Stimulated activated CD8-positive, alpha-beta memory T cell treated with anti-CD3 and anti-CD28 coated beads, Interleukin-15, amount 100 ng/mL, for 48 hours (primary cell): ENCODE results near the gene SGK2.

ENCODE experiments used
- DNase-seq, 2 donors: peaks; one replicate each; pipeline ENCODE4 v3.0.0-alpha.2; 2020; ENCODE audit warnings: low read depth in 2 of 2

Gene SGK2

DNA sequence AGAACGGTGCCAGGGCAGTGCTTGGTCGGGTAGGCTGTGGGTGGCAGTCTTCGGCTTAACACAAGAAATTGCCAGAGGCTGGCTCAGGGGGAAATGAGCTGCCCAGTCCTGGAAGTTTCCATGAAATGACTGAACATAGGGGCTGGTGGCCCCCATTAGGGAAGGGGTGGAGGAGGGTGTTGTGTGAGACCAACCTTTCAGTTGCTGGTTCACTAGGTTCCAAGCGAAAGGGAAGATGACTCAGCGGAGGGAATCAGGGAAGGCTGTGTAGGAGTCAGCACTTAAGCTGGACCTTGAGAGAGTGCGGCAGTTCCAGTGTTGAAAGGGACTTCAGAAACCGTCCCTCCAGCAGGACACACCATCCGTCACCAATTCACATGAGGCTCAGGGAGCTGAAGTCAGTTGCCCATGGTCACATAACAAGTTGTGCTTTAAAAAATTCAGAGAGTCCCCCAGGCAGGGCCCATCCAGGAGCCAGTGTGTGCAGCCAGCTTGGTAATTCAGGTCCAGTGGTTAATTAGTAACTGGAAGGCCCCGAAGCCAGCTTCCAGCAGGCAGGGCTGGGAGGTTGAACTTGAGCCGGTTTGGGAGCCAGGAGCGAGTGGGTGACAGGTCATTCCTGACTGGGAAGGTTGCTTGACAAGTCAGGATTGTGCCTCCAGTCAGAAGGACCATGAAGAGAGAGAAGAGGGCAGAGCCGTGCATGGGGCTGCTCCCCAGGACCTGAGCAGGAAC is at the start of gene SGK2:
SGK2 (plus strand) TSS at position 616 of the 735 bp plus-strand sequence. CDS start 7,469 bp downstream, outside the sequence.
- no peak for DNase-seq

DNA sequence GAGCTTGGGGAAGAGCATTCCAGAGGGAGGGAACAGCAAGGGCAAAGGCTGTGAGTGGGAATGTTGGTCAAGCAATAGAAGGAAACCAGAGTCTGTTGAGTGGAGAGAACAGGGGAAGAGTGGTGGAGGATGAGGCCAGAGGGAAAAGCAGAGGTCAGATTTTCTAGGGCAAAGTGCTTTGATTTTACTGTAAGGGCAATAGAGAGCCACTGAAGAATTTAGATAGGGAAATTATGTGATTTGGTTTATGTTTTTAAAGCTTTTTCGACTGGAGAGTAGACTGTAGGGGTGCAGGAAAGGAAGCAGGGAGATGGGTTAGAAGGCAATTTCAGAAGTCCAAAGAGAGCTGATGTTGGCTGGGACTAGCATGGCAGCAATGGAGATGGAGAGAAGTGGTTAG is 46.9 kb upstream of the SGK2 start:
- no peak for DNase-seq

DNA sequence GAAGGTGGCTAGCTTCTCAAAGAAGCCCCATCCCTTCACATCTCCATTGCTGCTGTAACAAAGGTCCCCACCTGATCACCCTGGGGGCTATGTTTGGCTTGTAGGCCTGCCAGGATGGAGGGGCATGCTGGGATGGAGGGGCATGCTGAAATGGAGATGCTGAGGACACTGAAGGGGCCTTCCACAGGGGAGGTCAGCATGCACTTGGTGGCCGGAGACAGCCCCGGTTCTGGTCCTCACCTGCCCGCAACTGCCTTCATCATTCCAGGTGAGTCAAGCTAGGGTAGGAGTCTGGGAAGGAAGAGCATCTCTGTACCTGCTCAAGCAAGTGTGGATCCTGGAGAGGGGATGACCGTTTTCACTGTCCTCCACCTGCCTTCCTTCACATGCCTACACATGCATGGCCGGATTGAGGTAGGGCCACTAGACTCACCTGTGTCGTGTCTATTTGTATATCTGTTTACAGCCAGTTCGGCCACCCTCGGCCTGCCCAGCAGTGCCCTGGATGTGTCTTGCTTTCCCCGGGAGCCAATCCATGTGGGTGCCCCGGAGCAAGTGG is 45.4 kb upstream of the SGK2 start:
- DNase-seq, result no peak

DNA sequence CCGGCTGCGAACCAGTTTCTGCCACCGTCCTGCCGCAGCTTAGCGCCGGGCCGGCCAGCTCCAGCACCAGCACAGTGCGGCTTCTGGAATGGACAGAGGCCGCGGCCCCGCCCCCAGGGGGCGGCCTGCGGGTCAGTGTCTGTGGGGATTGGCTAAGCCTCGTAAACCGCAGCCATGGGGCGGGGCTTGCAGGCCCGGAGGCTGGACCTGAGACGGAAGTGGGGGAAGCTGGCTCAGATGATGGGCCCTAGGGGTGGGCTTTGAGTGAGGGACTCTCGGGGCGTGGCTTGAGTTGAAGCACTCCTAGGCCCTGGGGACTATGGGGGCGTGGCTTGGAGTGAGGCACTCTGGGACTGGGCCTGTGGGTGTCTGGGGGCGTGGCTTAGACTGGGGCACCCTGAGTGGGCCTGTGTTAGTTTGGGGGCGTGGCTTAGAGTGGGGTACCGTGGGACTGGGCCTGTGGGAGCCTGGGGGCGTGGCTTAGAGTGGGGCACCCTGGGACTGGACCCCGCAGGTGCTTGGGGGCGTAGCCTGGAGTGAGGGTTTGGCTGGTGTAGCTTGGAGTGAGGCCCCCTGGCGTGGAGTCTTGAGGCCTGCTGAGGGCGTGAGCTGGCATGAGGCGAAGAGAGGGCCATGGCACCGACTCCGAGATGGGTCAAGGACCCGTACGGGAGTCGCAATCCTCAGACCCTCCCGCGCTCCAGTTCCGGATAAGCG is 44.7 kb upstream of the SGK2 start:
- peak; percentile 83 to 92 for DNase-seq

DNA sequence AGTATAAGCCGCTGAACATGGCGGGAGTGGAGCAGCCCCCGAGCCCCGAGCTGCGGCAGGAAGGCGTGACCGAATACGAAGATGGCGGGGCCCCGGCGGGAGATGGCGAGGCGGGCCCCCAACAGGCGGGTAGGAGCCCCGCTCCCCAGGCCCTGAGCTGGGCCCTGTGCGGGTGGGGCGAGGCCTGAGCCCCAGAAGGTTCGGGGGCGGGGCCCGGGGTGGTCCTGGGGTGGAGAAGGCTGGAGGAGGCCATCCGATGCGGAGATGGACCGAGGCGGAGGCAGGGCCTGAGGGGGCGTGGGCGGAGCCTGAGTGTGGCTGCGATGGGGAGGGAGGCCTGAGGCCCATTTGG is 44.2 kb upstream of the SGK2 start:
- DNase-seq, result no peak

DNA sequence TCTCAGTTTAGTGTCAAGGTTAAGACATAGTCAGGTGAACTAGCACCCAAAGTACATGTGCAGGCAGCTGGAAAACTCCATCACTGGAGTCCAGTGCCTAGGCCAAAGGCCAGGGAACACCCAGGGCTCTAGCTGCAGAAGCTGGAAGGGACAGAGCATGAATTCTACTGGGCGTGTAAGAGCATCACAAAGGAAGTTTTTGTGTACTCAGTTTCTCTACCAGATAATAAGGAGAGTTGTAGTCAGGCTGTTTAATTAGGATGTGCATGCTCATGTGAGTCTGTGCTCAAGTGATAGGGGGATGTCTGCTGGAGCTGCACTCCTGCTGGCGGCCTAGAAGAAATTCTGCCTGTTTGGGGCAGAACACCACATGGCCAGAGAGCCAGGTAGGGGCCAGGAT is 43.2 kb upstream of the SGK2 start:
- DNase-seq, result no peak

DNA sequence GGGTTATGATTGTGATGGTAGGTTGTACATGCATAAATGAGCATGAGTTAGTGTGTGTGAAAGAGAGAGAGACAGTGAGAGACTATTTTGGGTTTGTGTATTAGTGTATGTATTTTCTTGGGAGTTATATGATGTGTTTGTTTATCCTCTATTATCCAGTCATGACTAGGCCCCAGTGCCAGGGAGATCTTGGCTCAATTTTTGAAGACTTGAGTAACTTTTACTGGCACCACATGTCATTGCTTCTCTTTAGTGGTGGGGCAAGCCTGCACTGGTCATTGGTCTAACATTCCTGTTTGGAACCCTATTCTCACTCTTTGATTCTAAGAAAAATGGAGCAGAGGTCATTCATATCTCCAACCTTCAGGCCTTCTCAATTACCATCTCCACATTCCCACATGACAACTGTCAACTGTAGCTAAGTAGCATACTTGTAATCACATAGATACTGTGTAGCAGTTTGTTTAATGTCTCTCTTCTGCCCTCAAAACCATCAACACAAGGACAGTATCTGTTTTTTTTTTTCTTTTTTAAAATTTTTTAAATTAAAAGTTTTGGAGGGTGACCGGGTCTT is 42.5 kb upstream of the SGK2 start:
- no peak for DNase-seq

DNA sequence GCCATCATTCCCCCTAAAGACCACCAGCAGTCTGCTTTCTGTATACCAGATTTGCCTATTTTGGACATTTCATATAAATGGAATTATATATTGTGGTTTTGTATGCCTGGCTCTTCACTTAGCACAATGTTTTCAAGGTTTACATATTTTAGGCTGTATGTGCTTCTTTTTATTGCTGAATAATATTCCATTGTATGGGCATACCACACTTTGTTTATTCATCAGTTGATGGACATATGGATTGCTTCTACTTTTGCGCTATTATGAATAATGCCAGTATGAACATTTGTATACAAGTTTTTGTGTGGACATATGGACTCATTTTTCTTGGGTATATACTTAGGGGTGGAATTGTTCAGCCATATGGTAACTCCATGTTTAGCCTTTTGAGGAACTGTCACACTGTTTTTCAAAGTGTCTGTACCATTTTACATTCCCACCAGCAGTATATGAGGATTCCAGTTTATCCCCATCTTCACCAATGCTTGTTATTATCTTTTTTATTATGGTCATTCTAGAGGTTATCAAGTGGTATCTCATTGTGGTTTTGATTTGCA is 38.7 kb upstream of the SGK2 start:
- no peak for DNase-seq

DNA sequence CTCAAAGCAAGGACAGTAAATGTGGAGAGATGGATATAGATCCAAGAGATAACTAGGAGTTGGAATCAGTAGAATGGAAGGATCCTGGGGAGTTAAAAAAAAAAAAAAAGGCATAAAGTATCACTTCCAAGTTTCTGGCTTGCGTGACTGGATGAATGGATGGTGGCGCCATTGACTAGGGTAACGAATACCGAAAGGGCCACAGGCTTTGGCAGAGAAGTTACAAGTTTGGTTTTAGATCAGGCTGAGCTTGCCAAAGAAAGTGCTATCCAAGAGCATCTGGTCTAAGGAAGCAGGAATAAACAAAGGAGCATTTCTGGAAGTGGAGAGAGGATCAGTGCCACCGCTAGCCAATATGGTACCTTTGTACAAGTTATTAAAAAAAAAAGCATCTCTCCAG is 33.8 kb upstream of the SGK2 start:
- no peak for DNase-seq

DNA sequence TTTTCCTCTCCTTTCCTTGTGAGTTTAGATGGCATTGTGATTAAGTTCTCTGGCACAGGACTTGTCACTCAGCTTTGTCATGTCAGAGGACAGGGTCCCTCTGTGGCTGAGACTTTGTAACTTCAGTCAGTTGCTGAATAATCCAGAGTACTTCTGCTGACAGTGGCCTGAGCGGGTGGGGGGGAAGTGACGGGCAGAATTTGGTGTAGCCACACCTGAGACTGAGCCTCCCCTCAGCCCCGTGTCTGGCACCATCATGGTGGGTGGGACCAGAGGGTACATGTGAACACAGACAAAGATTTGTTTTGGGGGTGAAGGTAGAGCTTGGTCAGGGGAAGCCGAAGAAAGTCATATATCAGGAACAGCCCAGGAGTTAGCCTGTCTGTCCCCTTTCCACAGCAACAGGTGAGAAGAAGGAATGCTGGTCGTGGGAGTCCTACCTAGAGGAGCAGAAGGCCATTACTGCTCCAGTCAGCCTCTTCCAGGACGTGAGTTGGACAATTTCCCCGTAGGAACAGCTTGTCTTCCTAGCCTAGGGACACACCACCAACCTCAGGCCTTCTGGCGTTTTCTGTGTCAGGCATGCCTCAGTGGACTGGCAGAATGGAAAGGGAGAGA is 30.5 kb upstream of the SGK2 start:
- DNase-seq, result no peak

DNA sequence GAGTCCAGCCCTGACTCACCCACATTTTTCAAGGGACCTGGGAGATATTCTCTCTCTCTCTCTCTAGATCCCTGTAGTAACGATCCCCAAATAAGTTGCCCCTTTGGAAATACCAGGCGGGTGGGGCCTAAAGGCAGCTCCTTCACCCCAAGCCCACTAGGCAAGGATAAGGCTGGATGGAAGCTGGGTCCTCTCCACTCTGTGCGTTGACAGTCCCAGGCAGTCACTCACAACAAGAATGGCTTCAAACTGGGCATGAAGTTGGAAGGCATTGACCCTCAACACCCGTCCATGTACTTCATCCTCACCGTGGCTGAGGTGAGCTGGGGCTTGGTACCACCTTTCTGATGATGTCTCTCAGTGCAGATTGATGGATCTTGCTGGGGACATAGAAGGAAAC is 29.8 kb upstream of the SGK2 start:
- no peak for DNase-seq

DNA sequence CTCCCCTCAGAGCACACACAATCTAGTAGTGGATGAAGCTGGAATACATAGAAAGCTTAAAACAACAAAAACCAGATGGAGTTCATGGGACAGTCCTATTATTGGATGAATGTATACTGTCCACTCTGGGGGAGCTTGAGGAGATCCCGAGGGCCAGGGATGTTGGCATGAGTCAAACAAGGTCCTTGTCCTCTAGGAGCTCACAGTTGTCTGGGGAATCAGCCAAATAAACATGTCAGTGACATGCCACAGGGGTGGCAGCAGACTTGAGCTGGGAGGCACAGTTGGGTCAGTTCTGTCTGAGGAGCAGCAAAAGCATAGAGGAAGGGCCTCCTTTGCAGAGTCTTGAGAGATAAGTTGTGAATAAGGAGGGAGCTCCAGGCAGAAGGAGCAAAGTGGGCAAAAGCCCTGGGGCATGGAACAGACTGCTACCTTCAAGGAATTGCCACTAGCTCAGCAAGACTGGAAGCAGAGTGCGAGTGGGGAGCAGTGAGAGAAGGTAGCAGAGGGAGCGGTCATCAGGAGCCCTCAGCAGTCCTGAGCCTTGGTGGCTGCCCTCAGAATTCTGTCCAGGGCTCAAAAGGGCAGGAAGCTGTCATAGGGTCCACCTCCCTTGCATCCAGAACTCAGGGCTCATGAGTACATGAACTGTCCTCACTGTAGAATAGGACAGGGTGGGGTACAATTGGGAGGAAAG is 29.2 kb upstream of the SGK2 start:
- DNase-seq, result no peak

DNA sequence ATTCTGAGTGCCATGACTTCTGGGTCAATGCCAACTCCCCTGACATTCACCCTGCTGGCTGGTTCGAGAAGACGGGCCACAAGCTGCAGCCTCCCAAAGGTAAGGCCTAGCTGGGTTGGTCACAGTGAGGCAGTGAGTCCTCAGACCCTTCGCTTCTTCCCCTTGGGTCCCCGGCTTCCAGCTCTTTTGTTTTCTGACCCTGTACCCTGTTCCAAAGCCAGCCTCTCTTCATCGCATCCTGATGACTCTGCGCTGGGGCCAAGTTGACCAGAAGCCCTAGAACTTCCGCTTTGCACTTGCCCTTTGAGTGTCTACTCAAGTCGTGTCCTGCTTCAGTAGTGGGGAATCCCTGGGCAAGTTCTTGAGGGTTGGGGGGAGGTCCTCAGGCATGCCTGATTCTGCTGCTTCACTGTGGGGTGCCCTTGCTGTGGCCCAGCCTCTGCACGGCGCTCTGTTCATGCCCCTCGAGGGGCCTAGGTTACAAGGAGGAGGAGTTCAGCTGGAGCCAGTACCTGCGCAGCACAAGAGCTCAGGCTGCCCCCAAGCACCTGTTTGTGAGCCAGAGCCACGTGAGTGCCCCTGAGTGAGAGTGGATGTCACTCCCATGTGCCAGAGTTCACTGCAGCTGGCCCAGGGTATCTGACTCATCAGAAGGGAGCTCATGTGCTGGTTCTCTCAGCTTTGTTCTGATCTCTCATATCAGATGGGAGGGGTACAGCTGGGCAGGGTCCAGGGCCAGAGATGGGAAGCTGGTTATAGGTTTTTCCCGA is 28.3 kb upstream of the SGK2 start:
- no peak for DNase-seq

DNA sequence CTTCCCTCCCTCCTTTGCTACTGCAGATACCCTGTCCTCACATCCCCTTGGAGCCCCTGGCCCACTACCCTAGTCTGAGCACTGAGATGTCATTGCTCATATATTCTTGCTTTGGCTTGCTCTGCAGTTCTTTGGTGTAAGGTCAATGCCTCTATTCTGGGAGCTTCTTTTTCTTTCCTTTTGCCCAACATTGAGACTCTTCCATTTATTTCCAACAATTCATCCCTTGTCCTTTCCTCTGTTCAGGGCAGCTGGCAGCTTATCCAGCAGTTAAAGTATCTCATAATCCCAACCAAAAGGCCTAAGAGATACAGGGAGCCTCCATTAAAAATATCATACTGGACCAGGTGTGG is 27.8 kb upstream of the SGK2 start:
- no peak for DNase-seq

DNA sequence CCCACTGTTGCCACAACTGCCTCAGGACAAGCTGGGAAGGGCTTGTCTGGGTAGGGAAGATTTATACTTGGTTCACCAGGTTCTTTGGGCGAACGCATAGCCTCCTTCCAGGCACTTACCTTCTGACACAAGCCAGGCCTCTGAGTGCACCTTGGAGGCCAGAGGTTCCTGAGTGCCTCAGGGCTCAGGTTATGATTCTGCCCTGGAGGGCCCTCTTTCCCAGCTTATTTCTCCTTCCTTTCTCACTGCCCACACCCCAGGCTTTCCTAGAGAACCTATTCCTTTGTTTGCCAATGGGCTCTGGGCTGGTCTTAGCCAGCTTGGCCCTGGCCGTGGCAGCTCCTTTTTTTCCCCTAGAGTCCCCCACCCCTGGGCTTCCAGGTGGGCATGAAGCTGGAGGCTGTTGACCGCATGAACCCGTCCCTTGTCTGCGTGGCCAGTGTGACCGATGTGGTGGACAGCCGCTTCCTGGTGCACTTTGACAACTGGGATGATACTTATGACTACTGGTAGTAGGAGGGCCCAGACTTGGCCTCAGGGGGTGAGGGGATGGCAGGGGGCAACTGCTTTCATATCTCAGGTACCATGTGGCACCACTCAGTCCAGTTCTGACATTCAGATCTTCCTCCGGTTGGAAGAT is 26.3 kb upstream of the SGK2 start:
- DNase-seq, result no peak

DNA sequence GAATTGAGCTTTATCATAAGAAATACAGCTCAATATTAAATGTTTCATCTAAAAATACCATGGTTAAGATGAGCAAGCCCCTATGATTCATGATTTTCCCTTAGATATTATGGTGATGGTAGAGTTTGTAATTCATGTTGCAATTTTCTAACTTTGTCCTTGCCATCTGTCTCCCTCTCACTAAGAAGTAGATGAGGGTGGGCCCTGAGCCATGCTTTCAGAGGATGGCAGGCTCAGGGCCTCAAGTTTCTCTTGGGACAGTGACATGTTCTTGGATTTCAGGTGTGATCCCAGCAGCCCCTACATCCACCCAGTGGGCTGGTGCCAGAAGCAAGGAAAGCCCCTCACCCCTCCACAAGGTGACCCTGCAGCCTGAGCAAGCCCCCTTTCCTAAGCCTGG is 25.8 kb upstream of the SGK2 start:
- DNase-seq, result no peak

DNA sequence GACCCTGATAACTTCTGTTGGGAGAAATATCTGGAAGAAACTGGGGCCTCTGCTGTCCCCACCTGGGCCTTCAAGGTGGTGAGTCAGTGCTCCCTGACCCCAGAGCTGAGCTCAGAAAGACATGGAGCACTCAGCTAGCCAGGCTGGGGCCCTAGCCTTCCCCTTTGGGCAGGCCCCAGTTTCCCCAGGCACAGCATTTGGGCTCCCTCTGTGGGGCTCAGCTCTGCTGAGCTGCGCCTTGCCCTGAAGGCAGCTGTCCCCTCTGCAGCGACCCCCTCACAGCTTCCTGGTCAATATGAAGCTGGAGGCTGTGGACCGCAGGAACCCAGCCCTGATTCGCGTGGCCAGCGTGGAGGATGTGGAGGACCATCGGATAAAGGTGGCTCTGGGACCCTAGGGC is 24.8 kb upstream of the SGK2 start:
- no peak for DNase-seq

DNA sequence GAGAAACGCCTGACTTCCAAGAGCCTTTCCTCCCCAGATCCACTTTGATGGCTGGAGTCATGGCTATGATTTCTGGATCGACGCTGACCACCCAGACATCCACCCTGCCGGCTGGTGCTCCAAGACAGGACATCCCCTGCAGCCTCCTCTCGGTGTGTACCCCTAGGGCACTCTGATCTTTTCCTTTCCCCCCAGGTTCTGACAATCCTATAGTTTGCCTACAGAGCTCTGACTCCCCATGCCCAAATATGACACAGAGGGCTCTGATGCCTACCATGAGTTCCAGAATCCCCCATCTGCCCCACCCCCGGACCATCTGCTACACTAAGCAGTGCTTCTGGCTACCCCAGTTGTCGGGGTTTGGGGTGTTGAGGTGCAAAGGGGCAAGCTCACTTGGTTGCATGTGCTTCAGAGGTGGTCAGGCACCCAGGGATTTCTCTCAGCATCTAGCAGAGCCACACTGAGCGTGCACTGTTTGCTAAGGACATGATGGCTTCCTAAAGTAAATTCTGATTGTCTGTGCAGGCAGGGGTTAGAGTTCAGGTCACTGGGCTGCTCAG is 24.0 kb upstream of the SGK2 start:
- DNase-seq, result no peak

DNA sequence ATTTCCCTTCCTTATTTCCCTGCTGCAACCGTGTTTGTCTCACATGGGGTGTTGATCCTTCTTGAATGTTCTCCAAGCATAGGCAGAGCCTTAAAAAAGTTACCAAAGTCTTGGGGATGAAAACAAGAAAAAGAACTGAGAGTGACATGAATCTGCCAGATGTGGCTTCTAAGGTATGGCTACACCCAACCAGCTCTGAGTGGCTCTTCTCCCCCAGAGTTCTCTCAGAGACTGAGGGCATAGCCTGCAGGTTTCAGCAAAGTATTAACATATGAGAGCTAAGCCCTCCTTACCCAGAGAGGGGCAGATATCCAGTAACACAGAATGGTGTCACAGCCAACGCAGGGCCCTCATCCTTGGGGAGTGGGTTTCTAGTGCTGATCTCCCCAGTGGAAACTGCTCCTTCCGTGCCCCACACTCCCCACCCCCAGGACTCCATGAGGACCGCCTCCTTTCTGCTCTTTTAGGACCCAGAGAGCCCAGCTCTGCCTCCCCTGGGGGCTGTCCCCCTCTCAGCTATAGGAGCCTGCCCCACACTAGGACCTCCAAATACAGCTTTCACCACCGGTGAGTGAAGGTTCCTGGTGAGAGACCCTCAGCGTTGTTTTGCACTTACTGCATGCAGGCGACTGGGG is 23.3 kb upstream of the SGK2 start:
- DNase-seq, result no peak
